Kasumi-1 (cell line): Measurements from ENCODE around the gene C1orf105.

ENCODE experiments used
- DNase-seq, 2 experiments: peaks; one replicate each; lab custom pipeline; 2025; lab: John Stamatoyannopoulos, UW

C1orf105 gene

GRCh38 chr1:172457479-172458130 lies 37.1 kb downstream of the C1orf105 start:
- DNase-seq: no peak

DNA sequence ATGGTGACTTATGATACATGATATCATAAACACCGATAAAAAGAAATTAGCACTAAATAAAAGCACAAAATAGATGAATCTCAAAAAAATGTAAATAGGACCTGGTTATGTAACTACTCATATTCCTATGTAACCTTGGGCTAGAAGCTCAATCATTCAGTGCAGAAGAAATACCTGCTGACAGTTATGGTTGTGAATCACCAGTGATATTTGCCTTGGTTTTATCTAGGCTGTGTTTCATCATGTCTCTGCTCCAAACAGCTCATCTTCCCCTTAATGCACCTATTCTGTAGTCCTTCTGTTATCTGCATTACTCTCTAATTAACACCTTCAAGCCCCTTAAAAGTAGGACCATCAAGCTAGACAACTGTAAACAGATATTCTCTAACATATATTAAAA lies 39.7 kb downstream of the C1orf105 start:
- no peak for DNase-seq

GRCh38 chr1:172460887-172461315 lies 40.4 kb downstream of the C1orf105 start:
- no peak for DNase-seq

DNA sequence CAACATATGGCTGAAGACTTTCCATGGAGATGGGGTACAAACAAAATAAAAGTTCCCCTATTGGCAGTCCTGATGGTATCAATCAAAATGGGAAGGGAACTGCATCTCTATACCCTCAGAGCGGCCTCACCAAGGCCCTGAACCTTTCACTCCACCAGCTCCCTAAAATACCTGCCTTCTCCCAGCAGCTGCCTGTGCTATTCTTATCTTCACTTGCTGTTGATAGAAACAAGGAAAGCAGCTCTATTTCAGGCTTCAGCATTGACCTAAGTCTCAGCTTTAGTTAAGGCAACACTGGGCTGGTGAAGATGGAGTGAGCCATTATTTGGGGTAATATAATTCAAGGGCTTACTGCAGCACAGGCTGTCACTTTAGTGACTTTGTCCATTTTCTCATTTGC lies 45.1 kb downstream of the C1orf105 start:
- DNase-seq: no peak

DNA sequence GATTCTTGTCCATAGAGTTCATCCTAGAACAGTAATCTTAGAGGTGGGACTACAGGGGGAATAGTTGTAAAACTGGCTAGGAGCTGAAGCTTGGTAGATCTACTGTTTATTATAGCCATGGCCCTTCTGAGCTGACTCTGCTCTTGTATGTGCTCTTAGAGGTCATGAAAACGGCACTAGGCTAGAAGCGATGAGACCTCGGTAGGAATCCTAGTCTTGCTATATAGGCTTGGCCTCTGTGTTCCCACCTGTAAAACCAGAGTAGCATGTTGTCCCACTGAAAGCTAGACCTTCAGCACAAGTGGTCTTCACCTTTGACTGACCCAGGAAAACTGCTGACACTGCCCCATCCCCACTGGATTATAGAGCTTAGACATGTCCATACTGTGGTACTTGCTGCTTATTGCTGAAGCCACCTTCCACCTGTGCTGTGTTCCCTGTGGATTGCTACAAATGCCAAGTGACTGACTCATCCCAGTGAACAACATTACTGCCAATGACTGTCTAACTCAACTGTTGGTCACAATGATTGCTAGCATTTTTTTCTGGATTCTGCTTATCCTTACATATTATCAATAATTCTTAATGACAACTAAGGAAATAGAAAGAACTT lies 46.4 kb downstream of the C1orf105 start:
- DNase-seq: no peak

GRCh38 chr1:172467446-172467845 lies 47.0 kb downstream of the C1orf105 start:
- no peak for DNase-seq

GRCh38 chr1:172468296-172468695 lies 47.8 kb downstream of the C1orf105 start:
- DNase-seq: no peak

- DNase-seq: no peak
Measured at GRCh38 chr1:172469717-172470116, 49.2 kb downstream of the C1orf105 start.

GRCh38 chr1:172470149-172470548 lies 49.7 kb downstream of the C1orf105 start:
- no peak for DNase-seq

- DNase-seq: no peak
Measured at GRCh38 chr1:172471666-172472065, 51.2 kb downstream of the C1orf105 start.

- DNase-seq: peak; percentile 9 to 21
Measured at GRCh38 chr1:172472495-172472894, 52.0 kb downstream of the C1orf105 start.

GRCh38 chr1:172473302-172473701 lies 52.8 kb downstream of the C1orf105 start:
- peak; percentile 59 to 76 for DNase-seq

- no peak for DNase-seq
Measured at GRCh38 chr1:172473842-172474241, 53.4 kb downstream of the C1orf105 start.

GRCh38 chr1:172476218-172476811 lies 55.8 kb downstream of the C1orf105 start:
- DNase-seq: no peak

DNA sequence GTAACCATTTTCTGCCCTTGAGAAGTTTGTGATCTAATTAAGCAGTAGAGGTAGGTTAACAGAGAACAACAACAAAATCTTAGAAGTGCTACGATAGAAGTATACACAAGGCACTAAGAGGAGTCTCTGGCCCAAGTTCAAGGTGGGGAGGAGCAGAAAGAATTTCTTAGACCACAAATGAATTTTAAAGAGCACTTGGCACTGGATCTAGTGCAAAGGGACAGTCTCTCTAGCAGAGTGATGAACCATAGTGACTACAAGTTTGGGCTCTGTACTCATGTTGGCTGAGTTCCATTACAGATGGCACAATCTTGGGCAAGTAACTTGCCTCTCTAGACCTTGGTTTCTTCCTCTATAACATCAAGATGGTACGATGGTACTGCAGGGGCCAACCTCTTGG lies 56.7 kb downstream of the C1orf105 start:
- no peak for DNase-seq

DNA sequence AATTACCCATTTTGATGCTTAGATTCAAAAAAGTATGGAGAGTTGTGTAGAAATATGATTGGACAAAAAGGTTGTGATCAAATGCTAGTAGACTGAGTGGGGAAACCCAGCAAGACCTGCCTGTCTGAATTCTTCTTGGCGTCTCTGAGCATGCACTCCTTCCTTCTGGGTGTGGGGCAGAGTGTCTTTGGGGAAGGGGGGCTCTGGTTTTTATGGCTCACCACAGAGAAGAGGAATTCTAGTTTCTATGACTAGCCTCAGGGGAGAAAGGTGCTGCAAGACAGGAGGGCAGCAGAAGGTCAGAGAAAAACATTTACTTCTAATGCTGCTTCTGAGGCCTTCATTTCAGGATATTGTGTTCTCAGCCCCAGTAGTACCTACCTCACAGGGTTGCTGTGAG lies 57.3 kb downstream of the C1orf105 start:
- DNase-seq: no peak

DNA sequence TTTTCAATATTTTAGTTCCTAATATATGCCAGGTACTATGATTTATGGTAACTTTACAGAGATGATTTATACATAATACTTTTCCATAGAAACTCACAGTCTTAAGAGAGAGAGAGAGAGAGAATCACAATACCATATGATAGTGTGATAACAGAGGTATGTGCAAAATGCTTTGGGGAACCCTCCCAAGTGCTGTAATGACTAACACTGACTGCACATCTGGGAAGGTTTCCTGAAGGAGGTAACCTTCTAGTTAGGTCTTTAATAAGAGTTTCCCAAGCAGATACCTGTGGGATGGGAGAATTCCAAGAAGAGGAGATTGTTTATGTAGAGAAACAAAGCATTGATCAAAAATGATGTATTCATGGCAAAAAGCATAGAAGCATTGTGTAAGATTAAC lies 58.0 kb downstream of the C1orf105 start:
- no peak for DNase-seq

- no peak for DNase-seq
Measured at GRCh38 chr1:172480431-172480830, 59.9 kb downstream of the C1orf105 start.

- DNase-seq: no peak
Measured at GRCh38 chr1:172482044-172482443, 61.6 kb downstream of the C1orf105 start.

GRCh38 chr1:172483448-172483847 lies 63.0 kb downstream of the C1orf105 start:
- DNase-seq: no peak

- no peak for DNase-seq
Measured at GRCh38 chr1:172484252-172484651, 63.8 kb downstream of the C1orf105 start.

DNA sequence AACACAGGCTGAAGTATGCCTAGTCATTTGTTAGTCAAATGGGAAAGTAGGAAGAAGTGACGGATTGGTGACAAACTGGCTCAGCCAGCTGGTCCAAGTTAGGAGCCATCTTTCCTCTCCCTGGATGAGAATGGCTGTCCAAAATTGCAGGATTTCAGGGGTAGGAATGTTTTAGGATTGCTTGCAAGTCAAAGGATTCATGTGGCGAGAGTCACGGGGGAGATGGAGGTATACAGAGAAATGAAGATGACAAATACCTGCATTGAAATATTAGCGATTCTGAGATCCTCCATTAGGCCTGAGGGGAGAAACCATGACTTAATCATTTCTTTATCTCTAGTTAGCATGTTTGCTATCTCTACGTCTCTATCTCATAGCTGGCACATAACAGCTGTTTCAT lies 65.1 kb downstream of the C1orf105 start:
- no peak for DNase-seq

- DNase-seq: no peak
Measured at GRCh38 chr1:172486805-172487454, 66.4 kb downstream of the C1orf105 start.
